ENCODE results near the gene SLC46A3. TPM values are rescaled to one million over a fixed set of nuclear protein-coding genes. Genes with fewer than 3 reads are reported as not detected.

Gene SLC46A3
- polyA plus RNA-seq, 1 donor from 2014 or later = 7.4 TPM

- Histone ChIP-seq H3K36me3 (ENCODE audit: insufficient read depth, low read length) (no peaks in the 10 kb centered on the region), H2AFZ (ENCODE audit: low read depth, low read length) (no peak overlapping the region), H3K9me3 (ENCODE audit: low read length) (no peaks in the 10 kb centered on the region), H3K79me2 (replicated peaks; ENCODE audit: insufficient read depth, low read length) (no peaks in the 10 kb centered on the region), H3K27ac (ENCODE audit: low read length) (no peak overlapping the region), H4K20me1 (ENCODE audit: insufficient read depth) (no peaks in the 10 kb centered on the region), H3K9me2 (ENCODE audit: insufficient read depth, low read length) (no peaks in the 10 kb centered on the region), H3F3A (ENCODE audit: insufficient read depth, low read length, poor library complexity, severe bottlenecking) (no peaks in the 10 kb centered on the region), H3K27me3 (ENCODE audit: insufficient read depth, low read depth, low read length) (no peaks in the 10 kb centered on the region), H3K9ac (ENCODE audit: low read length) (no peak overlapping the region), H3K4me2 (ENCODE audit: low read length) (no peak overlapping the region), H3K4me3 (ENCODE audit: low read length) (no peak overlapping the region)
- TF ChIP-seq RAD21 (conservative IDR thresholded peaks at IDR 0.05) (peak; percentile 35), SMC3 (conservative IDR thresholded peaks at IDR 0.05; ENCODE audit: poor library complexity) (peak; percentile 41), CTCF (IDR thresholded peaks at IDR 0.05; ENCODE audit: poor library complexity, severe bottlenecking) (peak; percentile 49), POLR2AphosphoS5 (IDR thresholded peaks at IDR 0.05) (no peak), EZH2 (IDR thresholded peaks at IDR 0.05; ENCODE audit: borderline replicate concordance, insufficient read depth, low read length, poor library complexity, severe bottlenecking) (no peak)
Measured at GRCh38 chr13:28679628-28680027, 39.1 kb downstream of the SLC46A3 start.

GRCh38 chr13:28678809-28679208 is 40.0 kb downstream of the SLC46A3 start:
- TF ChIP-seq CTCF (IDR thresholded peaks at IDR 0.05; ENCODE audit: poor library complexity, severe bottlenecking) (no peak), EP300 (conservative IDR thresholded peaks at IDR 0.05; ENCODE audit: poor library complexity, severe bottlenecking) (no peak), EZH2 (IDR thresholded peaks at IDR 0.05; ENCODE audit: borderline replicate concordance, insufficient read depth, low read length, poor library complexity, severe bottlenecking) (no peak), REST (IDR thresholded peaks at IDR 0.05; ENCODE audit: borderline replicate concordance) (no peak), RAD21 (conservative IDR thresholded peaks at IDR 0.05) (no peak), TAF1 (IDR thresholded peaks at IDR 0.05; ENCODE audit: low read depth) (no peak), POLR2AphosphoS5 (IDR thresholded peaks at IDR 0.05) (no peak), MXI1 (conservative IDR thresholded peaks at IDR 0.05; ENCODE audit: poor library complexity, severe bottlenecking) (no peak)
- Histone ChIP-seq H3K27ac (ENCODE audit: low read length) (no peak overlapping the region), H3K9me2 (ENCODE audit: insufficient read depth, low read length) (no peaks in the 10 kb centered on the region), H4K20me1 (ENCODE audit: insufficient read depth) (no peaks in the 10 kb centered on the region), H3K4me3 (ENCODE audit: low read length) (no peak overlapping the region), H3F3A (ENCODE audit: insufficient read depth, low read length, poor library complexity, severe bottlenecking) (no peaks in the 10 kb centered on the region), H3K79me2 (replicated peaks; ENCODE audit: insufficient read depth, low read length) (no peaks in the 10 kb centered on the region), H2AFZ (ENCODE audit: low read depth, low read length) (no peak overlapping the region), H3K27me3 (ENCODE audit: insufficient read depth, low read depth, low read length) (no peaks in the 10 kb centered on the region), H3K36me3 (ENCODE audit: insufficient read depth, low read length) (no peaks in the 10 kb centered on the region), H3K4me2 (ENCODE audit: low read length) (no peak overlapping the region), H3K9ac (ENCODE audit: low read length) (no peak overlapping the region), H3K9me3 (ENCODE audit: low read length) (no peaks in the 10 kb centered on the region)
